Spleen (tissue), 11 donors: ENCODE data around the gene TUBA4B. TPM values are rescaled to one million over a fixed set of nuclear protein-coding genes. Genes with fewer than 3 reads are reported as not detected.

Experiments
- DNase-seq: peaks from one replicate; pipeline ENCODE4 v3.0.0-alpha.2; 2020
- H3K27ac ChIP-seq, 8 donors: fragments of 200-600 bp; sonication (generic) in 7 of 8; 1 replicate in 4 of 8; 2 replicates in 4 of 8; pipeline versions ENCODE4 v1.5.0 to v1.8.0; 2016 to 2021; ENCODE audit warnings: inconsistent platforms in 4 of 8, mild to moderate bottlenecking in 4 of 8, moderate library complexity in 1 of 8
- H3K27me3 ChIP-seq, 7 donors: fragments of 200-600 bp; sonication (generic) in 6 of 7; replicated peaks in 1 of 7; 1 replicate in 4 of 7; 2 replicates in 3 of 7; pipeline versions ENCODE4 v1.5.0 to v1.8.0; 2016 to 2021; ENCODE audit warnings: inconsistent platforms in 3 of 7, mild to moderate bottlenecking in 1 of 7
- H3K36me3 ChIP-seq, 6 donors: fragments of 200-600 bp; sonication (generic) in 5 of 6; 1 replicate in 4 of 6; 2 replicates in 2 of 6; pipeline versions ENCODE4 v1.5.0 to v1.8.0; 2016 to 2021; ENCODE audit warnings: inconsistent platforms in 2 of 6
- H3K4me1 ChIP-seq, 6 donors: fragments of 200-600 bp; sonication (generic) in 5 of 6; 1 replicate in 3 of 6; 2 replicates in 3 of 6; pipeline versions ENCODE4 v1.5.0 to v1.8.0; 2016 to 2021; ENCODE audit warnings: inconsistent platforms in 3 of 6
- H3K4me3 ChIP-seq, 8 donors: fragments of 200-600 bp; sonication (generic) in 7 of 8; 1 replicate in 4 of 8; 2 replicates in 4 of 8; pipeline versions ENCODE4 v1.5.0 to v1.8.0; 2016 to 2021; ENCODE audit warnings: inconsistent platforms in 4 of 8, mild to moderate bottlenecking in 4 of 8, moderate library complexity in 2 of 8
- H3K9me3 ChIP-seq, 8 donors: fragments of 200-600 bp; sonication (generic) in 7 of 8; 1 replicate in 4 of 8; 2 replicates in 4 of 8; pipeline versions ENCODE4 v1.5.0 to v1.8.0; 2016 to 2021; ENCODE audit warnings: inconsistent platforms in 4 of 8
- CTCF ChIP-seq, 11 experiments: fragments of 200-600 bp in 7 of 11; fragments of 450-650 bp in 4 of 11; sonication (generic) in 4 of 11; IDR thresholded peaks in 8 of 11; conservative IDR thresholded peaks in 3 of 11; 1 replicate in 7 of 11; 2 replicates in 4 of 11; pipeline versions ENCODE4 v1.4.0 to v1.8.0; 2016 to 2021; ENCODE audit warnings: antibody characterized with exemption in 11 of 11, inconsistent platforms in 4 of 11, mild to moderate bottlenecking in 1 of 11
- POLR2A ChIP-seq, 3 donors: fragments of 450-650 bp; IDR thresholded peaks; one replicate each; pipeline ENCODE4 v1.5.1; 2017; ENCODE audit warnings: antibody characterized with exemption in 3 of 3, mild to moderate bottlenecking in 1 of 3
- POLR2AphosphoS5 ChIP-seq, 3 donors: sonication (generic); formaldehyde crosslinking; IDR thresholded peaks; one replicate each; pipeline ENCODE4 v1.5.1; 2017; ENCODE audit warnings: antibody characterized with exemption in 3 of 3
- WGBS, 5 donors: extraction: QIAGEN DNeasy Blood & Tissue Kit in 3 of 5; methylation state at CpG; one replicate each; pipeline versions ENCODE4 v1.1.5 to v1.1.7; 2013 to 2018; 5-methylcytosine and 5-hydroxymethylcytosine counted together
- intact Hi-C: fragments of 100-400 bp; cut with DNase I; formaldehyde crosslinking; loops from one replicate; pipeline ENCODE4 v1.15.0; 2023; ENCODE audit warnings: low total_unique reads
- polyA plus RNA-seq, 3 donors: library from polyadenylated mRNA; stranded (reverse); fragments of 200-250 nt; gene quantifications; one replicate each; pipeline ENCODE4 v1.2.1, GENCODE V29; 2013
- total RNA-seq, 7 donors: library from RNA; depleted of rRNA in 3 of 7; stranded (reverse); fragments of >200 nt in 3 of 7; fragmentation: NEBNext Ultra II Directional in 4 of 7; extraction: Animal tissue kit (Norgen Biotek cat#: 25700) in 4 of 7; gene quantifications; one replicate each; pipeline versions ENCODE4 v1.1.0 to v1.2.1, GENCODE V29; 2016 to 2021
- donor health status: healthy with polysubstance abuse.
- donor health status: DM: no; HTN: no; CAD: no; lungs with moderate emphysema.
- donor health status: DM: no; HTN: no; CAD: no.
- donor health status: Bipolar disorder and iron deficiency.
- donor health status: healthy.
- donor health status: DM: no; HTN: no; CAD: no.
- donor health status: DM: yes; HTN: yes; CAD: no.

Gene TUBA4B
- total and polyA plus RNA-seq, 10 donors = not detected

DNA sequence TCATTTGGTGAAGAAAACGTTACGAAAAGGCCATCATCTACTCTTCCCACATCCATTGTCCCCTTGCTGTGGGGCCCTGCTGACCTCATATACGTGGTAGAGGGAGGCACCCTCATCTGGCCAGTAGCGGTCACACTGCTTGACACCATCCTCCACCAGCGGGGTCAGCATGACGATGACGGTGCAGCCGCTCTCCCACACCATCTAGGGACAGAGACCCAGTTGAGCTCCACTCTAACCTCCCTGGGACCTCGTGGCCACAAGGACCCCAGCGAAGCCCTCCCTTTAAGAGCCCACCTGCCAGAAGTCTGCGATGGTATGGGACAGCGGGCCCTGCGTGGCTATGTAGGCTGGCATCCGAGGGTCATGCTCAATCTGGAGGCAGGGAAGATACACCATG is 43.1 kb downstream of the TUBA4B start:
- H3K36me3 ChIP-seq = no peaks in the 10 kb centered on the region
- H3K4me3 ChIP-seq = no peak overlapping the region
- DNase-seq = peak; percentile 74
- H3K9me3 ChIP-seq = no peaks in the 10 kb centered on the region
- intact Hi-C loops = no loop called here
- no peak overlapping the region for H3K27ac ChIP-seq
- peaks cover 0 to 31% (median 4%) of the 10 kb centered on the region in 7 donors for H3K27me3 ChIP-seq
- TF ChIP-seq CTCF (IDR thresholded peaks at IDR 0.05 in 8 of 11, conservative IDR thresholded peaks at IDR 0.05 in 3 of 11) (no peak), POLR2AphosphoS5 (IDR thresholded peaks at IDR 0.05) (no peak), POLR2A (IDR thresholded peaks at IDR 0.05) (no peak)
- peaks cover 0 to 26% (median 18%) of the 10 kb centered on the region in 6 donors for H3K4me1 ChIP-seq
- 82 to 92% (median 87%) methylated on average over 9 to 14 of the region's 14 CpGs for WGBS, 5 donors

GRCh38 chr2:219296631-219297391 is 43.8 kb downstream of the TUBA4B start:
- intact Hi-C loops = no loop called here
- H3K36me3 ChIP-seq = no peaks in the 10 kb centered on the region
- peak; percentile 76 for DNase-seq
- no peak overlapping the region for H3K27ac ChIP-seq
- no peak overlapping the region for H3K4me3 ChIP-seq
- TF ChIP-seq POLR2AphosphoS5 (IDR thresholded peaks at IDR 0.05) (no peak), POLR2A (IDR thresholded peaks at IDR 0.05) (no peak)
- WGBS, 5 donors = 82 to 85% (median 85%) methylated on average over 14 to 25 of the region's 25 CpGs
- peaks cover 0 to 26% (median 18%) of the 10 kb centered on the region in 6 donors for H3K4me1 ChIP-seq
- H3K27me3 ChIP-seq = peaks cover 0 to 38% (median 4%) of the 10 kb centered on the region in 7 donors
- no peaks in the 10 kb centered on the region for H3K9me3 ChIP-seq

DNA sequence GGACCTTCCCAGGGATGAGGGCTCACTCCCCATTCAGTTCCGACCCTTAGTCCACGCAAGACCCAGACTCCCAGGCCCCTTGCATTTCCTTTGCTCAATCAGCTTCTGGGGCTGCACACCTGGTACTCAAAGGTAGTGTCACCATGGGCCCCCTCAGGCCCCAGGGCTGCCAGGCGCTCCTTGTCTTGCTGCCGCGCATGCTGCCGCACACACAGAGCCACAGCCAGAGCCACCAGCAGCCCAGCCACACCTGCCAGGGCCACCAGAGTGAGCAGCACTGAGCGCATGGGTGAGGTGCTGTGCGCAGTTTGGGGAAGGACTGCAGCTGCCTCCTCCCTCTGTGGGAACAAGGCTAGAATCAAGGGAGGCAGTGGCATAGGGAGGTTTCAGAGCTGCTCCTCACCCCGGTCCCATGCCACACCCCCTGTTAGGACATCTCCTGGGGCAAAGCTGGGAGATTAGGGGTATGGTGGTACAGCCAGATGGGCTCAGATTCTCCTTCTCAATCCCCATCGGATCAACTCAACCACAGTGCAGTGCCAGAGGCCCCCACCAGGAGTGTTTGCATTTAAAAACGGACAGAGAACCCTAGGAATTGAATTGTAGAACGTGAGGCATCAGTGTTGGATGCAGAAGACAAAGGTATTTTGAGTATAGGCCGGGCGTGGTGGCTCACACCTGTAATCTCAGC is 44.9 kb downstream of the TUBA4B start:
- no peak overlapping the region for H3K27ac ChIP-seq
- no peak for TF ChIP-seq POLR2AphosphoS5 (IDR thresholded peaks at IDR 0.05)
- no peak for TF ChIP-seq CTCF (IDR thresholded peaks at IDR 0.05 in 8 of 11, conservative IDR thresholded peaks at IDR 0.05 in 3 of 11)
- TF ChIP-seq POLR2A (IDR thresholded peaks at IDR 0.05) = no peak
- 77 to 88% (median 81%) methylated on average over 14 of the region's 14 CpGs for WGBS, 5 donors
- intact Hi-C loops = no loop called here
- peaks cover 0 to 26% (median 18%) of the 10 kb centered on the region in 6 donors for H3K4me1 ChIP-seq
- H3K36me3 ChIP-seq = no peaks in the 10 kb centered on the region
- peaks cover 0 to 49% (median 4%) of the 10 kb centered on the region in 7 donors for H3K27me3 ChIP-seq
- DNase-seq = peak; percentile 74
- H3K4me3 ChIP-seq = no peak overlapping the region
- H3K9me3 ChIP-seq = no peaks in the 10 kb centered on the region

DNA sequence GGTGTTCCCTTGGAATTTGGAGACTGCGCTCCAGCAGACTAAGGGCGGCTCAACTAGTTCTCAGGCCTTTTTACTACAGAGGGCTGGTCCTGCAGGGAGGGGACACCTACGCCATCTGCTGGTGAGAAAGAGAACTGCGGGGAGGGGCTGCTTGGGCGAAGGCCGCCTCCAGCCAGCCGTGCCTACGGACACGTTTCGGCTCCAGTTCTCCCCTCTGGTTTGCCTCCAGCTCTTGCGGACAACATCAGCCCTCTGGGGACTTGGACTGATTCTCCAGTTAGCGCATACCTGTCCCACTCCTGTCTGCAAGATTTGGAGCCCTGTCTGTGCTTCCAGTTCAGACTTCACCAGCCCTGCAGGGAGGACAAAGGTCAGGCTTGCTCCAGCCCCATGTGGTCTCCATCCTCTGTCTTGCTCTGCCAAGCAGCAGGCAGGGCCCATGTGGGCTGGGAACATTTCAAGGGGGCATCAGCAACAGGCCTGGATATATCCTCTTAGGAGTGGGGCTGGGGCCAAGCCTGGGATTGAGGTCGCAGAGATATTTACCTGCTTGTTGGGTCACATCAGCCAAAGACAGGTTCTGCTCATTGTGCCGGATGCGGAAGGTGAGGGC is 45.8 kb downstream of the TUBA4B start:
- H3K27me3 ChIP-seq = peaks cover 0 to 58% (median 4%) of the 10 kb centered on the region in 7 donors
- peak; percentile 95 for DNase-seq
- H3K4me1 ChIP-seq = peaks cover 0 to 25% (median 18%) of the 10 kb centered on the region in 6 donors
- H3K36me3 ChIP-seq = no peaks in the 10 kb centered on the region
- no peaks in the 10 kb centered on the region for H3K9me3 ChIP-seq
- WGBS, 5 donors = 22 to 39% (median 25%) methylated on average over 8 to 15 of the region's 15 CpGs
- H3K27ac ChIP-seq = no peak overlapping the region
- TF ChIP-seq CTCF (IDR thresholded peaks at IDR 0.05 in 8 of 11, conservative IDR thresholded peaks at IDR 0.05 in 3 of 11) (peak; percentile 96 to 100 (median 100)), POLR2A (IDR thresholded peaks at IDR 0.05) (no peak), POLR2AphosphoS5 (IDR thresholded peaks at IDR 0.05) (peak; percentile 35 to 63 (median 42))
- intact Hi-C loops = no loop called here
- H3K4me3 ChIP-seq = no peak overlapping the region
